Muscle layer of duodenum (tissue), 2 donors: ENCODE results near the gene KIRREL2.
"Not testable (repeated sequence)": the region's sequence is repeated elsewhere in the genome, so short reads cannot be mapped to it uniquely, and the experiment has no call there.

Source experiments
- H3K27ac ChIP-seq: one replicate; pipeline ENCODE4 v1.7.0; 2013; ENCODE audit warnings: mild to moderate bottlenecking, low read length
- H3K27me3 ChIP-seq: one replicate; pipeline ENCODE4 v1.7.0; 2013; ENCODE audit warnings: low read depth, mild to moderate bottlenecking, control low read depth, low read length
- H3K36me3 ChIP-seq, 2 donors: one replicate each; pipeline ENCODE4 v1.7.0; 2013; ENCODE audit warnings: low read length in 2 of 2, control low read depth in 1 of 2, mild to moderate bottlenecking in 1 of 2; ENCODE audit not compliant: insufficient read depth in 2 of 2, control insufficient read depth in 1 of 2
- H3K4me1 ChIP-seq, 2 donors: one replicate each; pipeline ENCODE4 v1.7.0; 2013; ENCODE audit warnings: low read length in 2 of 2, mild to moderate bottlenecking in 2 of 2, control low read depth in 1 of 2, moderate library complexity in 1 of 2; ENCODE audit not compliant: insufficient read depth in 2 of 2, control insufficient read depth in 1 of 2
- H3K4me3 ChIP-seq, 2 donors: one replicate each; pipeline ENCODE4 v1.7.0; 2013; ENCODE audit warnings: low read length in 2 of 2, low read depth in 1 of 2, mild to moderate bottlenecking in 1 of 2
- H3K9me3 ChIP-seq, 2 donors: one replicate each; pipeline ENCODE4 v1.7.0; 2013; ENCODE audit warnings: low read length in 2 of 2, control low read depth in 1 of 2, mild to moderate bottlenecking in 1 of 2; ENCODE audit not compliant: control insufficient read depth in 1 of 2
- donor health status: healthy.

The KIRREL2 gene

GRCh38 chr19:35860818-35861639, 4.3 kb downstream of the KIRREL2 start:
- no peaks in the 10 kb centered on the region for H3K36me3 ChIP-seq
- peaks cover 0 to 13% of the 10 kb centered on the region in 2 donors for H3K4me1 ChIP-seq
- peaks cover 21% of the 10 kb centered on the region for H3K27me3 ChIP-seq
- no peaks in the 10 kb centered on the region for H3K9me3 ChIP-seq
- H3K4me3 ChIP-seq: no peak overlapping the region
- no peak overlapping the region for H3K27ac ChIP-seq

DNA sequence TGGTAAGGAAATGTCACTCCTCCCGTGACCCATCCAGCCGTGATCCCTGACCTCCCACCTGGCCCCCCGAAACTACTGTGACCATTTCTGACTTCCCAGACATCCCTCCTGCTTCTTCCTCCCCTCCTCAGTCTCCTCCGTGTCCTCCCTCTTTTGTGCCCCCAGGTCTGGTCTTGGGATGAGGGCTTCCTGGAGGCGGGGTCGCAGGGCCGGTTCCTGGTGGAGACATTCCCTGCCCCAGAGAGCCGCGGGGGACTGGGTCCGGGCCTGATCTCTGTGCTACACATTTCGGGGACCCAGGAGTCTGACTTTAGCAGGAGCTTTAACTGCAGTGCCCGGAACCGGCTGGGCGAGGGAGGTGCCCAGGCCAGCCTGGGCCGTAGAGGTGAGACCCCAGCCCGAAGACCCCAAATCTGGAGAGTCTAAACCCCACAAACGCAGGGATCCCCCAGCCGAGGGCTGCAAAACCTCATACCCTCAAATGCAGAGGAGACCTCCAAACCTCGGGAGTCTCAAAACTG, 5.0 kb downstream of the KIRREL2 start:
- Histone ChIP-seq H3K27me3 (peaks cover 16% of the 10 kb centered on the region), H3K4me3 (no peak overlapping the region), H3K4me1 (peaks cover 0 to 6% of the 10 kb centered on the region in 2 donors), H3K36me3 (no peaks in the 10 kb centered on the region), H3K27ac (no peak overlapping the region), H3K9me3 (no peaks in the 10 kb centered on the region)

GRCh38 chr19:35862528-35862927, 5.8 kb downstream of the KIRREL2 start:
- peaks cover 16% of the 10 kb centered on the region for H3K27me3 ChIP-seq
- no peak overlapping the region for H3K4me3 ChIP-seq
- no peaks in the 10 kb centered on the region for H3K36me3 ChIP-seq
- no peaks in the 10 kb centered on the region for H3K9me3 ChIP-seq
- no peaks in the 10 kb centered on the region for H3K4me1 ChIP-seq
- H3K27ac ChIP-seq: no peak overlapping the region

- Histone ChIP-seq H3K9me3 (no peaks in the 10 kb centered on the region), H3K27me3 (peaks cover 21% of the 10 kb centered on the region), H3K36me3 (no peaks in the 10 kb centered on the region), H3K4me1 (peaks cover 0 to 2% of the 10 kb centered on the region in 2 donors), H3K27ac (no peak overlapping the region), H3K4me3 (no peak overlapping the region)
Measured at GRCh38 chr19:35863018-35863417, 6.3 kb downstream of the KIRREL2 start.

GRCh38 chr19:35868172-35868822, 11.6 kb downstream of the KIRREL2 start, which contains the start of gene APLP1:
Gene APLP1 (plus strand): TSS chr19:35868574. CDS start chr19:35868637, 63 bp downstream.
- Histone ChIP-seq H3K27ac (no peak within 1 kb of the TSS), H3K27me3 (peaks cover 18% of the 10 kb centered on the region), H3K4me3 (peak within 1 kb of the TSS in 1 of 2 donors; percentile 60), H3K36me3 (no peaks in the 10 kb centered on the region), H3K9me3 (no peaks in the 10 kb centered on the region), H3K4me1 (peaks cover 10 to 23% of the 10 kb centered on the region in 2 donors)

GRCh38 chr19:35868823-35869326, 12.2 kb downstream of the KIRREL2 start:
- Histone ChIP-seq H3K27me3 (peaks cover 18% of the 10 kb centered on the region), H3K4me1 (peaks cover 10 to 23% of the 10 kb centered on the region in 2 donors), H3K4me3 (peak overlapping the region in 1 of 2 donors; percentile 60), H3K27ac (no peak overlapping the region), H3K36me3 (no peaks in the 10 kb centered on the region), H3K9me3 (no peaks in the 10 kb centered on the region)

DNA sequence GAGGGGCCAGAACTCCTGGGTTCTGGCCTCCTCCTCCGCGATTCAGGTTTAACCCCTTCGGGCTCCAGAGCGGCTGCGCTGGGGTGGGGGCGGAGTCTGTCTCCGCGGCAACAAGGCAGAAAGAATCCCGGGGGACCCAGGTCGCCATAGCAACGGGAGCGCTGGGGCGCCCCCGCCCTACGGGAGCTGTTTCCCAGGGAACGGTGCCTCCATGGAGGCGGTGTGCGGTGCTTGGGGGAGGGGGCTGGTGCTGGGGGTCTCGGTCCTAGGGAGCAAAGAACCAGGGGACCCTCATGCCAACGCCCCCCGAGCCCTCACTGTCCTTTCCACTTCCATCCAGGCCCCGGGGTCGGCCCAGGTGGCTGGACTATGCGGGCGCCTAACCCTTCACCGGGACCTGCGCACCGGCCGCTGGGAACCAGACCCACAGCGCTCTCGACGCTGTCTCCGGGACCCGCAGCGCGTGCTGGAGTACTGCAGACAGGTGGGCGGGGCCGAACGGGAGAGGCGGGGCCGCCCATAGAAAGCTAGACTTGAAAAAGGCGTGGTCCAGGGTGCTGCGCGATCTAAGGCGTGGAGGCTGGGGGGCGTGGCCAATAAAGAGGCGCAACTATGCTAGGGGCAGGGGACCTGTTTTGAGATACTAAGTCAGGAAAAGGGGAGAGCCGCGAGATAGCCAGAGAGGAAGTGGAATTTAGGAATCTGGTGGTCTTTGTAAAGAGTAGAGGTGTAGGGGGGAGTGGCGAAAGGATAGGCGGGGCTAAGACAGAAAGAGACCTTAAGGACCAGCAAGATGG, 12.8 kb downstream of the KIRREL2 start:
- Histone ChIP-seq H3K4me3 (peak overlapping the region; percentile 26 to 60), H3K4me1 (peaks cover 10 to 23% of the 10 kb centered on the region in 2 donors), H3K9me3 (no peaks in the 10 kb centered on the region), H3K27me3 (peaks cover 18% of the 10 kb centered on the region), H3K27ac (no peak overlapping the region), H3K36me3 (no peaks in the 10 kb centered on the region)

- H3K27me3 ChIP-seq: peaks cover 18% of the 10 kb centered on the region
- H3K4me3 ChIP-seq: peak overlapping the region; percentile 26 to 60
- not testable (repeated sequence) for H3K27ac ChIP-seq, H3K36me3 ChIP-seq, H3K9me3 ChIP-seq
- peaks cover 10 to 23% of the 10 kb centered on the region in 2 donors for H3K4me1 ChIP-seq
Measured at GRCh38 chr19:35870124-35870736, 13.5 kb downstream of the KIRREL2 start.

- Histone ChIP-seq H3K4me3 (no peak overlapping the region), H3K27ac (no peak overlapping the region), H3K36me3 (no peaks in the 10 kb centered on the region), H3K4me1 (peaks cover 10 to 23% of the 10 kb centered on the region in 2 donors), H3K27me3 (peaks cover 18% of the 10 kb centered on the region), H3K9me3 (no peaks in the 10 kb centered on the region)
Measured at GRCh38 chr19:35870798-35871197, 14.1 kb downstream of the KIRREL2 start.

- H3K4me3 ChIP-seq: no peak overlapping the region
- H3K4me1 ChIP-seq: peaks cover 10 to 23% of the 10 kb centered on the region in 2 donors
- H3K27me3 ChIP-seq: peaks cover 18% of the 10 kb centered on the region
- no peaks in the 10 kb centered on the region for H3K36me3 ChIP-seq
- no peaks in the 10 kb centered on the region for H3K9me3 ChIP-seq
- no peak overlapping the region for H3K27ac ChIP-seq
Measured at GRCh38 chr19:35871611-35872010, 14.9 kb downstream of the KIRREL2 start.
